Measurements from ENCODE around the gene COLEC12.
A peak's percentile ranks its signal among the peaks of the same experiment; 100 is the strongest.

COLEC12 gene

GRCh38 chr18:506264-506663 lies 5.8 kb upstream of the COLEC12 start:
- Histone ChIP-seq H3K27ac (ENCODE audit: insufficient read depth in 1 of 2, low read depth in 1 of 2, low read length in 2 of 2, poor library complexity in 1 of 2, severe bottlenecking in 2 of 2) (no peak overlapping the region), H3K9me3 (ENCODE audit: control extremely low read depth in 1 of 5, control insufficient read depth in 4 of 5, insufficient read depth in 2 of 5, low read depth in 1 of 5, low read length in 4 of 5) (no peaks in the 10 kb centered on the region), H3K36me3 (ENCODE audit: control insufficient read depth in 4 of 4, insufficient read depth in 4 of 4, low read length in 3 of 4) (no peaks in the 10 kb centered on the region), H3K4me3 (ENCODE audit: control insufficient read depth in 1 of 7, extremely low read depth in 1 of 7, insufficient read depth in 4 of 7, low read depth in 2 of 7, low read length in 6 of 7) (no peak overlapping the region), H3K27me3 (replicated peaks in 2 of 5; ENCODE audit: control insufficient read depth in 4 of 5, insufficient read depth in 5 of 5, low read length in 4 of 5) (peaks cover 0 to 5% (median 2%) of the 10 kb centered on the region in 5 experiments), H3K4me1 (ENCODE audit: control extremely low read depth in 1 of 4, control insufficient read depth in 4 of 4, insufficient read depth in 4 of 4, low read length in 3 of 4) (peaks cover 0 to 1% (median under 1%) of the 10 kb centered on the region in 4 experiments)
- DNase-seq = no peak
- ChIA-PET POLR2A (no interaction called here), CTCF (interaction anchor here (0.6 to 4.9 kb wide), 4 partner anchors 9 to 219 kb away, joined by 3 to 29 read pairs (median 10); no protein-coding TSS in a partner anchor)
- no CpG with 5 or more reads among the region's 1 CpG for WGBS (ENCODE audit: insufficient coverage)

GRCh38 chr18:505483-506122 lies 5.1 kb upstream of the COLEC12 start:
- ChIA-PET POLR2A (no interaction called here), CTCF (interaction anchor here (0.6 to 4.9 kb wide), 3 partner anchors 9 to 218 kb away, joined by 3 to 29 read pairs (median 11); no protein-coding TSS in a partner anchor)
- H3K4me3 ChIP-seq (ENCODE audit: control insufficient read depth in 1 of 7, extremely low read depth in 1 of 7, insufficient read depth in 4 of 7, low read depth in 2 of 7, low read length in 6 of 7) = no peak overlapping the region
- H3K36me3 ChIP-seq (ENCODE audit: control insufficient read depth in 4 of 4, insufficient read depth in 4 of 4, low read length in 3 of 4) = no peaks in the 10 kb centered on the region
- no peaks in the 10 kb centered on the region for H3K9me3 ChIP-seq (ENCODE audit: control extremely low read depth in 1 of 5, control insufficient read depth in 4 of 5, insufficient read depth in 2 of 5, low read depth in 1 of 5, low read length in 4 of 5)
- no peak overlapping the region for H3K27ac ChIP-seq (ENCODE audit: insufficient read depth in 1 of 2, low read depth in 1 of 2, low read length in 2 of 2, poor library complexity in 1 of 2, severe bottlenecking in 2 of 2)
- 89% methylated on average over 3 of the region's 6 CpGs for WGBS (ENCODE audit: insufficient coverage)
- DNase-seq = no peak
- peaks cover 0 to 11% (median 3%) of the 10 kb centered on the region in 5 experiments for H3K27me3 ChIP-seq (replicated peaks in 2 of 5; ENCODE audit: control insufficient read depth in 4 of 5, insufficient read depth in 5 of 5, low read length in 4 of 5)
- H3K4me1 ChIP-seq (ENCODE audit: control extremely low read depth in 1 of 4, control insufficient read depth in 4 of 4, insufficient read depth in 4 of 4, low read length in 3 of 4) = peaks cover 0 to 8% (median 6%) of the 10 kb centered on the region in 4 experiments

- Histone ChIP-seq H3K36me3 (ENCODE audit: control insufficient read depth in 4 of 4, insufficient read depth in 4 of 4, low read length in 3 of 4) (no peaks in the 10 kb centered on the region), H3K27me3 (replicated peaks in 2 of 5; ENCODE audit: control insufficient read depth in 4 of 5, insufficient read depth in 5 of 5, low read length in 4 of 5) (peaks cover 11 to 42% (median 18%) of the 10 kb centered on the region in 5 experiments), H3K27ac (ENCODE audit: insufficient read depth in 1 of 2, low read depth in 1 of 2, low read length in 2 of 2, poor library complexity in 1 of 2, severe bottlenecking in 2 of 2) (no peak overlapping the region), H3K4me3 (ENCODE audit: control insufficient read depth in 1 of 7, extremely low read depth in 1 of 7, insufficient read depth in 4 of 7, low read depth in 2 of 7, low read length in 6 of 7) (peak overlapping the region in 4 of 7 experiments; percentile 26 to 59 (median 54)), H3K4me1 (ENCODE audit: control extremely low read depth in 1 of 4, control insufficient read depth in 4 of 4, insufficient read depth in 4 of 4, low read length in 3 of 4) (peaks cover 5 to 23% (median 21%) of the 10 kb centered on the region in 4 experiments), H3K9me3 (ENCODE audit: control extremely low read depth in 1 of 5, control insufficient read depth in 4 of 5, insufficient read depth in 2 of 5, low read depth in 1 of 5, low read length in 4 of 5) (no peaks in the 10 kb centered on the region)
- 85% methylated on average over 7 of the region's 11 CpGs for WGBS (ENCODE audit: insufficient coverage)
- CTCF ChIA-PET = interaction anchor here (1.0 kb wide), 1 partner anchor 113 kb away, joined by 3 read pairs; no protein-coding TSS in a partner anchor
- DNase-seq = no peak
- POLR2A ChIA-PET = no interaction called here
Measured at GRCh38 chr18:501406-501714, 859 bp upstream of the COLEC12 start.

- H3K4me3 ChIP-seq (ENCODE audit: control insufficient read depth in 1 of 7, extremely low read depth in 1 of 7, insufficient read depth in 4 of 7, low read depth in 2 of 7, low read length in 6 of 7) = peak overlapping the region; percentile 27 to 73 (median 54)
- under 1% methylated on average over 72 of the region's 93 CpGs for WGBS (ENCODE audit: insufficient coverage)
- DNase-seq = peak; percentile 26 to 65 (median 42)
Measured at GRCh38 chr18:499776-500631, 497 bp downstream of the COLEC12 start.

GRCh38 chr18:498931-499775 lies 1.3 kb downstream of the COLEC12 start:
- no peak overlapping the region for H3K27ac ChIP-seq (ENCODE audit: insufficient read depth in 1 of 2, low read depth in 1 of 2, low read length in 2 of 2, poor library complexity in 1 of 2, severe bottlenecking in 2 of 2)
- H3K36me3 ChIP-seq (ENCODE audit: control insufficient read depth in 4 of 4, insufficient read depth in 4 of 4, low read length in 3 of 4) = no peaks in the 10 kb centered on the region
- WGBS (ENCODE audit: insufficient coverage) = 0% methylated on average over 23 of the region's 32 CpGs
- H3K9me3 ChIP-seq (ENCODE audit: control extremely low read depth in 1 of 5, control insufficient read depth in 4 of 5, insufficient read depth in 2 of 5, low read depth in 1 of 5, low read length in 4 of 5) = no peaks in the 10 kb centered on the region
- H3K27me3 ChIP-seq (replicated peaks in 2 of 5; ENCODE audit: control insufficient read depth in 4 of 5, insufficient read depth in 5 of 5, low read length in 4 of 5) = peaks cover 11 to 42% (median 18%) of the 10 kb centered on the region in 5 experiments
- CTCF ChIA-PET = interaction anchor here (1.2 to 1.6 kb wide), 2 partner anchors 10 to 22 kb away, joined by 3 read pairs; no protein-coding TSS in a partner anchor
- peak overlapping the region; percentile 2 to 73 (median 54) for H3K4me3 ChIP-seq (ENCODE audit: control insufficient read depth in 1 of 7, extremely low read depth in 1 of 7, insufficient read depth in 4 of 7, low read depth in 2 of 7, low read length in 6 of 7)
- DNase-seq = peak in 2 of 3 donors; percentile 16 to 60
- peaks cover 5 to 23% (median 21%) of the 10 kb centered on the region in 4 experiments for H3K4me1 ChIP-seq (ENCODE audit: control extremely low read depth in 1 of 4, control insufficient read depth in 4 of 4, insufficient read depth in 4 of 4, low read length in 3 of 4)
- POLR2A ChIA-PET = no interaction called here

More at GRCh38 chr18:499776-500631, 497 bp downstream of the COLEC12 start:
- H3K27ac ChIP-seq (ENCODE audit: insufficient read depth in 1 of 2, low read depth in 1 of 2, low read length in 2 of 2, poor library complexity in 1 of 2, severe bottlenecking in 2 of 2) = no peak overlapping the region
- ChIA-PET CTCF (interaction anchor here (1.0 to 1.2 kb wide), 2 partner anchors 23 to 114 kb away, joined by 3 read pairs; no protein-coding TSS in a partner anchor), POLR2A (no interaction called here)
- no peaks in the 10 kb centered on the region for H3K36me3 ChIP-seq (ENCODE audit: control insufficient read depth in 4 of 4, insufficient read depth in 4 of 4, low read length in 3 of 4)
- peaks cover 11 to 42% (median 18%) of the 10 kb centered on the region in 5 experiments for H3K27me3 ChIP-seq (replicated peaks in 2 of 5; ENCODE audit: control insufficient read depth in 4 of 5, insufficient read depth in 5 of 5, low read length in 4 of 5)
- no peaks in the 10 kb centered on the region for H3K9me3 ChIP-seq (ENCODE audit: control extremely low read depth in 1 of 5, control insufficient read depth in 4 of 5, insufficient read depth in 2 of 5, low read depth in 1 of 5, low read length in 4 of 5)
- peaks cover 5 to 23% (median 21%) of the 10 kb centered on the region in 4 experiments for H3K4me1 ChIP-seq (ENCODE audit: control extremely low read depth in 1 of 4, control insufficient read depth in 4 of 4, insufficient read depth in 4 of 4, low read length in 3 of 4)

- Histone ChIP-seq H3K36me3 (ENCODE audit: control insufficient read depth in 4 of 4, insufficient read depth in 4 of 4, low read length in 3 of 4) (no peaks in the 10 kb centered on the region), H3K27me3 (replicated peaks in 2 of 5; ENCODE audit: control insufficient read depth in 4 of 5, insufficient read depth in 5 of 5, low read length in 4 of 5) (peaks cover 11 to 42% (median 18%) of the 10 kb centered on the region in 5 experiments), H3K4me3 (ENCODE audit: control insufficient read depth in 1 of 7, extremely low read depth in 1 of 7, insufficient read depth in 4 of 7, low read depth in 2 of 7, low read length in 6 of 7) (no peak overlapping the region), H3K9me3 (ENCODE audit: control extremely low read depth in 1 of 5, control insufficient read depth in 4 of 5, insufficient read depth in 2 of 5, low read depth in 1 of 5, low read length in 4 of 5) (no peaks in the 10 kb centered on the region), H3K27ac (ENCODE audit: insufficient read depth in 1 of 2, low read depth in 1 of 2, low read length in 2 of 2, poor library complexity in 1 of 2, severe bottlenecking in 2 of 2) (no peak overlapping the region), H3K4me1 (ENCODE audit: control extremely low read depth in 1 of 4, control insufficient read depth in 4 of 4, insufficient read depth in 4 of 4, low read length in 3 of 4) (peaks cover 5 to 23% (median 21%) of the 10 kb centered on the region in 4 experiments)
- POLR2A ChIA-PET = no interaction called here
- 86% methylated on average over 5 of the region's 6 CpGs for WGBS (ENCODE audit: insufficient coverage)
- DNase-seq = no peak
- CTCF ChIA-PET = interaction anchor here (0.6 to 2.1 kb wide), 4 partner anchors 8 to 175 kb away, joined by 3 to 9 read pairs (median 3); no protein-coding TSS in a partner anchor
Measured at GRCh38 chr18:497688-498087, 2.8 kb downstream of the COLEC12 start.

All from common myeloid progenitor, CD34-positive (primary cell).